NCI-H2227 (cell line): ENCODE measurements around the gene SH2D1B.
"Not testable (repeated sequence)": the region's sequence is repeated elsewhere in the genome, so short reads cannot be mapped to it uniquely, and the experiment has no call there.

Experiments
- DNase-seq: peaks from one replicate; lab custom pipeline; 2025; ENCODE audit not compliant: unreplicated experiment; lab: John Stamatoyannopoulos, UW

The SH2D1B gene

GRCh38 chr1:162412002-162412401, at the start of gene SH2D1B:
Gene SH2D1B (minus strand): TSS chr1:162412136. CDS start chr1:162412016, 120 bp downstream.
- DNase-seq: no peak

DNA sequence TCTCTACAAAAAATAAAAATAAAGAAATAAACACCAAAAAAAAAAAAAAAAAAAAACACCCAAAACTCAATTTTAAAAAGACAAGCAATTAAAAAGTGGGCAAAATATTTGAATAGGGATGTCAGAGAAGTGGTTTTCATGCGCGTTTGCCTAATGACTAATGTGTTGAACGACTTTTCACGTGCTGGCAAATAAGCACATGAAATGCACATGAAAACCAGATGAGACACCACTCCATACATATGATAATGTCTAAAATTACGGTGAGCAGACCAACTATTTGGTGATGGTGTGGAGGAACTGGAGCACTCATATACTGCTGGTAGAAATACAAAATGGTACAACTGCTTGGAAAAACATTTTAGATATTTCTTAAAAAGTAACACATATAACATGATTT, 46.3 kb upstream of the SH2D1B start:
- no peak for DNase-seq

- no peak for DNase-seq
Measured at GRCh38 chr1:162456323-162456722, 44.4 kb upstream of the SH2D1B start.

DNA sequence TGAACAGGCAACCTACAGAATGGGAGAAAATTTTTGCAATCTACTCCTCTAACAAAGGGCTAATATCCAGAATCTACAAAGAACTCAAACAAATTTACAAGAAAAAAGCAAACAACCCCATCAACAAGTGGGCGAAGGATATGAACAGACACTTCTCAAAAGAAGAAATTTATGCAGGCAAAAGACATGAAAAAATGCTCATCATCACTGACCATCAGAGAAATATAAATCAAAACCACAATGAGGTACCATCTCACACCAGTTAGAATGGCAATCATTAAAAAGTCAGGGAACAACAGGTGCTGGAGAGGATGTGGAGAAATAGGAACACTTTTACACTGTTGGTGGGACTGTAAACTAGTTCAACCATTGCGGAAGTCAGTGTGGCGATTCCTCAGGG, 42.4 kb upstream of the SH2D1B start:
- DNase-seq: not testable (repeated sequence)

- DNase-seq: no peak
Measured at GRCh38 chr1:162446946-162447345, 35.0 kb upstream of the SH2D1B start.

GRCh38 chr1:162444903-162445302, 33.0 kb upstream of the SH2D1B start:
- DNase-seq: no peak

- not testable (repeated sequence) for DNase-seq
Measured at GRCh38 chr1:162432977-162433713, 21.2 kb upstream of the SH2D1B start.

DNA sequence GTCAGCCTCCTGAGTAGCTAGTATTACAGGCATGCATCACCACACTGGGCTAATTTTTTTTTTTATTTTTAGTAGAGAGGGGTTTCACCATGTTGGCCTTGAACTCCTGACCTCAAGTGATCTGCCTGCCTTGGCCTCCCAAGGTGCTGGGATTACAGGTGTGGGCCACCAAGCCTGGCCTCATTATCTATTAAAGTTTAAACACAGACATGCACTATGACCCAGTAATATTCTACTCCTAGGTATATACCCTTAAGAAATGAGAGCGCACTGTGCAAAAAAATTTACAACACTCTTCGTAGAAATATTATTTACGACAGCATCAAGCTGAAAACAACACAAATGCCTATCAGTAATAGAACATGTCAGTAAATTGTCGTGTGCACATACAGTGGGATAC, 18.6 kb upstream of the SH2D1B start:
- DNase-seq: no peak

DNA sequence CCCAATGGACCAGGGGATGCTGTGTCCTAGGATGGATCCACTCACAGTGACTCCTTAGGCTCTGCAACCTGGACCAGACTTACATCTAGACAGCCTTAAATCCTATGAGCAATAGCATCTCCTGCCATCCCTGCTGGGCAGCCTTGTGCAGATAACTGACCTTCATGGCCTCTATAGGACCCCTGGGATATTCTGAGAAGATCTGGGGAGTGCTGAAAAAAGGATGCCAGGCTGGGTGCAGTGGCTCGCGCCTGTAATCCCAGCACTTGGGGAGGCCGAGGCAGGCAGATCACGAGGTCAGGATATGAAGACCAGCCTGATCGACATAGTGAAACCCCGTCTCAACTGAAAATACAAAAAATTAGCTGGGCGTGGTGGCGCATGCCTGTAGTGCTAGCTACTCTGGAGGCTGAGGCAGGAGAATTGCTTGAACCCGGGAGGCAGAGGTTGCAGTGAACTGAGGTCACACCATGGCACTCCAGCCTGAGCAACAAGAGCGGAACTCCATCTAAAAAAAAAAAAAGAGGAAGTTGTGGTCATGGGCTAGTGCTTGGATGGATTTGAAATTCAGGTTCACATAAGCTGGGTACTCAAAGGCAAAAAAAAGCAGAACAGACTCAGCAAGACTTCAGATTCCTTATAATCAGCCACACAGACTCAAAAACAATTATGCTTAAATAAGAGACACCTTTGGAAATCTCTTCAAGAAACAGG, 10.9 kb upstream of the SH2D1B start:
- no peak for DNase-seq

DNA sequence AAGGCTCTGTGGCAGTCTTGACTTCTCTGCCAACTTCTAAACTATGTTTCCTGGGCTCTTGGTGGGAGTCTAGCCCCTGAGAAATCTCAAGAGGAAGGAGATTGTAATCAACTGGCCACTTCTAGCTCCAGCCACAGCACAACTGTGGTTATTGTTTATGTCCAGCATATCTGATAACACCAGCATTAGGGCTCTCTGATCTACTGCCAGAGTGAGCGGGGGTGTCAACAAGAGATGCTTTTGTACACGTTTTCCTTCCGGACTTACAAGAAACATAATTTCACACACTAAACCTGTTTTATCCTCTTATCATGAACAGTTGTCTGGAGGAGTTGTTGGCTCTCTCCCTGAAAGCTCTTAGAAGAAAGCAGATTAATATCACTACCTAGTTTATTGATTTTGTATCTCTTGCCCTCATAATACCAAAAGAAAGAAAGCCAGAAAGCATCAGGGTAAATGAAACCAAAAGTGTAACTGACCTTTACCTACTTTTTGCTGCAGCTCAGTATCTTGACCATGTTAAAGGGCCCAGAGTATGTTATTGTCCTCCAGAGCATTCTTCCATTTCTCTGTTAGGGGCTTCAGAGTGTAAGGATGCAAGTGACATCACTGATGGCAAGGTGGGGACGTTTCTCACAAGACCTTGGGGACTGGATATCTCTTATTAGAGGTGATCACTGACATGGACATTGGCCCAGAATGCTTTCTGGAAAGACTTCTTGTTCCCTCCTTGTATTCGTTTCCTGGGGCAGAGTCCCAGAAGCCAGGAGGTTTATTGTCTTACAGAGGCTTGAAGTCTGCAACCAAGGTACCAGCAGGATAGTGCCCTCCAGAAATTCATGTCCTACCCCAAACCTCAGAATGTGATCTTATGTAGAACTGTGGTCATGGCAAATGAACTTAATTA, 9.6 kb upstream of the SH2D1B start:
- DNase-seq: no peak

- no peak for DNase-seq
Measured at GRCh38 chr1:162420120-162420519, 8.2 kb upstream of the SH2D1B start.

GRCh38 chr1:162419450-162419931, 7.6 kb upstream of the SH2D1B start:
- DNase-seq: not testable (repeated sequence)

DNA sequence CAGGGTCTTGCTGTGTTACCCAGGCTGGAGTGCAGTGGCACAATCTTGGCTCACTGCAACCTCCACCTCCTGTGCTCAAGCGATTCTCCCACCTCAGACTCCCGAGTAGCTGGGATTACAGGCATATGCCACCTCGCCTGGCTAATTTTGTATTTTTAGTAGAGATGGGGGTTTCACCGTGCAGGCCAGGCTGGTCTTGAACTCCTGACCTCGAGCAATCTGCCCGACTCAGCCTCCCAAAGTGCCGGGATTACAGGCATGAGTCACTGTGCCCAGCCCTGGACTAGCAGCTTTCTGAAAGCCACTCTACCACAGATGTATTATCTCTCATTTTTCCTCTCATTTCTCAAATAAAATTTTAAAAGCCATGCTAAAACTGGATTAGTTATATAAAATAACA, 6.6 kb upstream of the SH2D1B start:
- not testable (repeated sequence) for DNase-seq

GRCh38 chr1:162417650-162418049, 5.7 kb upstream of the SH2D1B start:
- DNase-seq: no peak

GRCh38 chr1:162416909-162417308, 5.0 kb upstream of the SH2D1B start:
- DNase-seq: no peak

DNA sequence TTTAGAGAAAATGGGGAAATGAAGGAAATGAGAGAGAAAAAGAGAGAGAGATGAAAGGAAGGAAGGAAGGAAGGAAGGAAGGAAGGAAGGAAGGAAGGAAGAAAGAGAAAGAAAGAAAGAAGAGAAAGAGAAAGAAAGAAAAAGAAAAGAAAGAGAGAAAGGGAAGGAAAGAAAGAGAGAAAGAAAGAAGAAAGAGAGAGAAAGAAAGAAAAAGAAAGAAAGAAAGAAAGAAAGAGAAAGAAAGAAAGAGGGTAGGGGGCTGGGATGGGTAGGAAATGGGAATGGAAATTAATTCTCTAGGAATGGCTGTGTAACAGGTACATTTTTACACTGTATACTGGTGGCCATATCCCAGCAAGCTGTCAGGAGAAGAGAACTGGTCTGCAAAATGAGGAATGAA, 4.3 kb upstream of the SH2D1B start:
- DNase-seq: no peak

- DNase-seq: no peak
Measured at GRCh38 chr1:162407539-162407938, 4.4 kb downstream of the SH2D1B start.

- no peak for DNase-seq
Measured at GRCh38 chr1:162406811-162407210, 5.1 kb downstream of the SH2D1B start.

GRCh38 chr1:162405800-162406199, 6.1 kb downstream of the SH2D1B start:
- no peak for DNase-seq

- DNase-seq: no peak
Measured at GRCh38 chr1:162404550-162405160, 7.3 kb downstream of the SH2D1B start.

DNA sequence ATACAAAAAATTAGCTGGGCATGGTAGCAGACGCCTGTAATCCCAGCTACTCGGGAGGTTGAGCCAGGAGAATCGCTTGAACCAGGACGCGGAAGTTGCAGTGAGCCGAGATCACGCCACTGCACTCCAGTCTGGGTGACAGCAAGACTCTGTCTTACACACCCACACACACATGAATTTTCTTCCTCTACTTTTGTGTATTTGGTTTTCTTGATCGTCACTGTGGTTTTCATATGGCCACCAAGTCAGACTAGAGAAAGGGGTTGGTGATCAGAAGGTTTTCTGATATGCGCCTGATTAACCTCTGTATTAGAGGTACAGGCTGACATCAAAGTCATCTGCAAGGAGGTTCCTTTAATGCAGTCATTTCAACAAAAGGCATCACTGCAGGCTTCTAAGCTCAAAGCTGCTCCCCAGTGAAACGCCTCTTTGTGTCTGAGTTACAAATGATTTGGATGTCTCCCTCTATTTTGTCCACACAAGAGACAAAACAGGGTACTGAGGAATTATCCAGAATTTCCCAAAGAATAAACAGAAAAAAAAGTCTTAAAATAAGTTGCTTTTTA, 11.1 kb downstream of the SH2D1B start:
- no peak for DNase-seq
